Breast epithelium (tissue), 3 donors: ENCODE data around the gene FNDC3B.

Experiments used
- POLR2A ChIP-seq: fragments of 450-650 bp; IDR thresholded peaks from one replicate; pipeline ENCODE4 v1.6.1; 2016; ENCODE audit warnings: antibody characterized with exemption, mild to moderate bottlenecking, moderate library complexity
- POLR2AphosphoS5 ChIP-seq, 3 donors: sonication (generic); formaldehyde crosslinking; IDR thresholded peaks; one replicate each; pipeline ENCODE4 v1.6.1; 2017; ENCODE audit warnings: antibody characterized with exemption in 3 of 3
- TF ChIP-seq, protein P1 (sequence below), 3 donors: fragments of 450-650 bp; IDR thresholded peaks; one replicate each; pipeline ENCODE4 v1.5.1; 2016 to 2017; ENCODE audit warnings: antibody characterized with exemption in 3 of 3, mild to moderate bottlenecking in 3 of 3, moderate library complexity in 3 of 3

DNA sequence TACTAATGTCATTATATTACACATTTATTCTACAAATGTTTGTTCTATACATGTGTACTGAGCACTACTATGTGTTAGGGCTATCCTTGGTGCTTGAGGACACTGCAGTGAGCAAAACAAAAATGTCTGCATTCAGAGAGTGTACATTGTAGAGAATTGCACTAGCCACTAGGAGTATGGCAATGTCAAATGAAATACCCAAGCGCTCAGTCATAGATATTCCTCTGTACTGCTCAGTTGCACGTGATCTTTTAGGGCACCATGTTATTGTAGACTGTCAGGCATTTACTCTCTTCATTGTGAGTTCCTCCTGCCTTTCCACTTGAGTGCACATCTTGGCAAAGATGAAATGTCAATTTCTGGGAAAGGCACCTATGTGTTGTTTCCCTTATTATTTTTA lies 36.8 kb downstream of the FNDC3B start:
- TF ChIP-seq POLR2A (no peak), POLR2AphosphoS5 (IDR thresholded peaks at IDR 0.05) (no peak)
- TF ChIP-seq, protein P1, sequence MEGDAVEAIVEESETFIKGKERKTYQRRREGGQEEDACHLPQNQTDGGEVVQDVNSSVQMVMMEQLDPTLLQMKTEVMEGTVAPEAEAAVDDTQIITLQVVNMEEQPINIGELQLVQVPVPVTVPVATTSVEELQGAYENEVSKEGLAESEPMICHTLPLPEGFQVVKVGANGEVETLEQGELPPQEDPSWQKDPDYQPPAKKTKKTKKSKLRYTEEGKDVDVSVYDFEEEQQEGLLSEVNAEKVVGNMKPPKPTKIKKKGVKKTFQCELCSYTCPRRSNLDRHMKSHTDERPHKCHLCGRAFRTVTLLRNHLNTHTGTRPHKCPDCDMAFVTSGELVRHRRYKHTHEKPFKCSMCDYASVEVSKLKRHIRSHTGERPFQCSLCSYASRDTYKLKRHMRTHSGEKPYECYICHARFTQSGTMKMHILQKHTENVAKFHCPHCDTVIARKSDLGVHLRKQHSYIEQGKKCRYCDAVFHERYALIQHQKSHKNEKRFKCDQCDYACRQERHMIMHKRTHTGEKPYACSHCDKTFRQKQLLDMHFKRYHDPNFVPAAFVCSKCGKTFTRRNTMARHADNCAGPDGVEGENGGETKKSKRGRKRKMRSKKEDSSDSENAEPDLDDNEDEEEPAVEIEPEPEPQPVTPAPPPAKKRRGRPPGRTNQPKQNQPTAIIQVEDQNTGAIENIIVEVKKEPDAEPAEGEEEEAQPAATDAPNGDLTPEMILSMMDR (IDR thresholded peaks at IDR 0.05): no peak
